ENCODE measurements around the gene SNX1. TPM values are rescaled to one million over a fixed set of nuclear protein-coding genes. Genes with fewer than 3 reads are reported as not detected.

SNX1 gene
- polyA plus RNA-seq, 1 donor (not counting 4 experiments of a cell fraction or from before 2014, with no cell fraction given), result 90.2 TPM

- Histone ChIP-seq H3K79me2 (ENCODE audit: control insufficient read depth, insufficient read depth, low read length) (no peaks in the 10 kb centered on the region), H4K20me1 (ENCODE audit: control insufficient read depth, extremely low read depth, insufficient read depth, low read length) (no peaks in the 10 kb centered on the region), H3K27me3 (ENCODE audit: control insufficient read depth, extremely low read depth, insufficient read depth, low read length) (no peaks in the 10 kb centered on the region), H3K4me1 (ENCODE audit: control insufficient read depth, extremely low read depth, insufficient read depth, low read length) (no peaks in the 10 kb centered on the region), H3K4me2 (ENCODE audit: control insufficient read depth, extremely low read depth, insufficient read depth, low read depth, low read length) (no peak overlapping the region), H3K9me3 (ENCODE audit: control insufficient read depth, low read depth, low read length) (no peaks in the 10 kb centered on the region), H3K9me1 (ENCODE audit: control insufficient read depth, extremely low read depth, insufficient read depth, low read length) (no peaks in the 10 kb centered on the region), H3K27ac (ENCODE audit: control insufficient read depth, insufficient read depth, low read length) (no peak overlapping the region), H3K36me3 (ENCODE audit: control insufficient read depth in 2 of 2, extremely low read depth in 1 of 2, insufficient read depth in 2 of 2, low read length in 2 of 2) (peaks cover 31 to 38% of the 10 kb centered on the region in 2 experiments), H3K9ac (ENCODE audit: control insufficient read depth, extremely low read depth, insufficient read depth, low read length) (no peak overlapping the region), H2AFZ (ENCODE audit: control insufficient read depth, low read length) (no peak overlapping the region), H3K4me3 (ENCODE audit: control insufficient read depth in 2 of 3, extremely low read depth in 1 of 3, insufficient read depth in 2 of 3, low read depth in 1 of 3, low read length in 3 of 3) (no peak overlapping the region)
- no peak for DNase-seq (ENCODE audit: low read depth, low spot score)
- TF ChIP-seq CTCF (optimal IDR thresholded peaks at IDR 0.05 in 1 of 3, IDR thresholded peaks at IDR 0.05 in 1 of 3, conservative IDR thresholded peaks at IDR 0.05 in 1 of 3; ENCODE audit: extremely low read depth in 1 of 3, insufficient read depth in 2 of 3, low read length in 3 of 3), result no peak
- no peak for FAIRE-seq
- dilution Hi-C loops (cut with MboI; ENCODE audit: extremely low pct_ligation_motif_present, low sequenced_read_pairs), result no loop called here
Measured at GRCh38 chr15:64130159-64130558, 34.4 kb downstream of the SNX1 start.

- Histone ChIP-seq H3K36me3 (ENCODE audit: control insufficient read depth in 2 of 2, extremely low read depth in 1 of 2, insufficient read depth in 2 of 2, low read length in 2 of 2) (peaks cover 40% of the 10 kb centered on the region in 2 experiments), H4K20me1 (ENCODE audit: control insufficient read depth, extremely low read depth, insufficient read depth, low read length) (no peaks in the 10 kb centered on the region), H3K4me1 (ENCODE audit: control insufficient read depth, extremely low read depth, insufficient read depth, low read length) (no peaks in the 10 kb centered on the region), H3K4me2 (ENCODE audit: control insufficient read depth, extremely low read depth, insufficient read depth, low read depth, low read length) (no peak overlapping the region), H2AFZ (ENCODE audit: control insufficient read depth, low read length) (no peak overlapping the region), H3K9me3 (ENCODE audit: control insufficient read depth, low read depth, low read length) (no peaks in the 10 kb centered on the region), H3K27ac (ENCODE audit: control insufficient read depth, insufficient read depth, low read length) (no peak overlapping the region), H3K79me2 (ENCODE audit: control insufficient read depth, insufficient read depth, low read length) (no peaks in the 10 kb centered on the region), H3K9me1 (ENCODE audit: control insufficient read depth, extremely low read depth, insufficient read depth, low read length) (no peaks in the 10 kb centered on the region), H3K9ac (ENCODE audit: control insufficient read depth, extremely low read depth, insufficient read depth, low read length) (no peak overlapping the region), H3K27me3 (ENCODE audit: control insufficient read depth, extremely low read depth, insufficient read depth, low read length) (no peaks in the 10 kb centered on the region), H3K4me3 (ENCODE audit: control insufficient read depth in 2 of 3, extremely low read depth in 1 of 3, insufficient read depth in 2 of 3, low read depth in 1 of 3, low read length in 3 of 3) (no peak overlapping the region)
- no peak for DNase-seq (ENCODE audit: low read depth, low spot score)
- no peak for FAIRE-seq
- TF ChIP-seq EZH2 (IDR thresholded peaks at IDR 0.05; ENCODE audit: low read length), result no peak
- no peak for TF ChIP-seq CTCF (optimal IDR thresholded peaks at IDR 0.05 in 1 of 3, IDR thresholded peaks at IDR 0.05 in 1 of 3, conservative IDR thresholded peaks at IDR 0.05 in 1 of 3; ENCODE audit: extremely low read depth in 1 of 3, insufficient read depth in 2 of 3, low read length in 3 of 3)
- dilution Hi-C loops (cut with MboI; ENCODE audit: extremely low pct_ligation_motif_present, low sequenced_read_pairs), result no loop called here
Measured at GRCh38 chr15:64131547-64131946, 35.8 kb downstream of the SNX1 start.

Data from keratinocyte (primary cell).